Left lobe of liver (tissue), 2 donors: ENCODE measurements around the gene TBC1D3I. TPM values are rescaled to one million over a fixed set of nuclear protein-coding genes. Genes with fewer than 3 reads are reported as not detected.
"Not testable (repeated sequence)": the region's sequence is repeated elsewhere in the genome, so short reads cannot be mapped to it uniquely, and the experiment has no call there.

Experiments
- ATAC-seq: fragments of 200-7000 bp; cut with Tn5 transposase; one replicate; pipeline ENCODE4 v1.9.1; 2020; ENCODE audit warnings: mild to moderate bottlenecking, moderate library complexity
- DNase-seq: peaks from one replicate; pipeline ENCODE4 v3.0.0-alpha.2; 2020; ENCODE audit warnings: low spot score
- total RNA-seq: library from RNA; stranded (reverse); gene quantifications from one replicate; pipeline ENCODE4 v1.2.1, GENCODE V29; 2021
- donor health status: DM: no; HTN: no; CAD: no; lungs with moderate emphysema.
- donor health status: DM: no; HTN: yes; CAD: no.

Gene TBC1D3I
- total RNA-seq, 1 donor from 2014 or later, result 0.58 TPM

DNA sequence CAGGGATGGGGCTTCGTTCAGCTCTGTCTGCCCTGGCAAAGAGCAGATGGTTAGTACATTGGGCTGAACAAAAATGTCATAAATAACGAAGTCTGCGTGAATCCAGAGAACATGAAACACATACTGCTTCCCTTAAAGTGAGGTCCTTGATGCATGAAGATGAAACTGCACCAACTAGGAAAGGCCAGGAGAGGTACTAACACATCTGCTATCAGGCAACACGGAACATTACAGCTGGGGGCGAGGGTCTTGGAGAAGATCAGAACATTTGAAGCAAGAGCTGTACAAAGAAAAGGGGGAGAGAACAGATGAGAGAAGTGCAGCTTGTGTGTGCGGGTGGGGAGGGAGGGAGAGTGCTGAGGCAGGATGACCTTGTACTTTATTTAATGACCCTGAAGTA lies 57.0 kb downstream of the TBC1D3I start:
- ATAC-seq, DNase-seq: not testable (repeated sequence)

DNA sequence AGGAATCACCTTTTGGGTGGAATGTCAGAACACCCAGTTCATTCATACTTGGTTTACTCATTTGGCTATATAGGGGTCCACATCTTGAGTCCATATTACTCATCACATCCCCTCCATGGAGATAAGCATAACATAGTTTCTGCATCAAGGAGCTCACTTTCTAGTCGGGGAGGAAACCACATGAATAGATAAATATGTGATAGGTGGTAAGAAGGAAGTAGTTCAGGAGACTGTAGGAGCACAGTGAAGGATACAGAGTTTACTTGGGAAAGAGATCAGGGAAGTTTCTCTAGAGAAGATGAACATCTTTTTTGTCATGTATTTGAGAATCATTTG lies 57.9 kb downstream of the TBC1D3I start:
- not testable (repeated sequence) for DNase-seq, ATAC-seq

DNA sequence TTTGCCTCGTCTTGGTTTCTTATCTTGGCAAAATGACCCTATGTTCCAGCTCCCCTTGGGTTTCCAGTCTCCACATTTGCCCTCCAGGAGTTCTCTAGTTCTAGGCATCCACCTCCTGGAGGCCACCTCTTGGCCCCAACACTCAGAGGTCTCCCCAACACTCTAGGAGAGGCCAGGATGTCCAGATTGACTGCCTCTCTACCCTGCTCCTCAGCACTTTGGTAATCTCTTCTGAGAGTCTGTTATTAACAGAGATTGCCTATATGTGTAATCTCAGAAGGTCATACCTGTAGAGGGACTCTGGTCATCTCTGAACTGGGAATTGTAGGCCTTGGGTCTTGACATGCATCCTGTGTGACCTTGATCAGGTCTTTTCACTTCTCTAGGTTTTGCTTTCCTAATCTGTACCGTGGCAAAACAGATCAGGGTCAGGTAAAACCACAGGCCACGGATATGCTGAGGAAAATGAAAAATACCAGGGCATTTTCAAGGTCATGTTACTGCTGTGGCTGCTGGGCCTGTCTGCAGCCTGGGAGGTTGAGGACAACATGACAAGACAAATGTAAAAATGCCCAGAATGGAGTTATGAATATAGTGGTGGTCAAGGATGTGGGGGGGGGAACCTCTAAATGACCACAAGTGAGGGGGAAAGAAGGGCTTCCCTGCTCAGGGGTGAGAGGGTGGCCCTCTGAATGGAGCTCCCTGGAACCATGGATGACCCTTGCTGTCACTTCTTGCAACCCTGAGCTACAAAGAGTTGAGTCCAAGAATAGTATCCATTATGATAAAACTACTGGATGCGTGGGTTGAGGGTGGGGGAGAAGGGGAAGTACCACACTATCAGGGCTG lies 58.5 kb downstream of the TBC1D3I start:
- DNase-seq (no peak), ATAC-seq (no peak)

DNA sequence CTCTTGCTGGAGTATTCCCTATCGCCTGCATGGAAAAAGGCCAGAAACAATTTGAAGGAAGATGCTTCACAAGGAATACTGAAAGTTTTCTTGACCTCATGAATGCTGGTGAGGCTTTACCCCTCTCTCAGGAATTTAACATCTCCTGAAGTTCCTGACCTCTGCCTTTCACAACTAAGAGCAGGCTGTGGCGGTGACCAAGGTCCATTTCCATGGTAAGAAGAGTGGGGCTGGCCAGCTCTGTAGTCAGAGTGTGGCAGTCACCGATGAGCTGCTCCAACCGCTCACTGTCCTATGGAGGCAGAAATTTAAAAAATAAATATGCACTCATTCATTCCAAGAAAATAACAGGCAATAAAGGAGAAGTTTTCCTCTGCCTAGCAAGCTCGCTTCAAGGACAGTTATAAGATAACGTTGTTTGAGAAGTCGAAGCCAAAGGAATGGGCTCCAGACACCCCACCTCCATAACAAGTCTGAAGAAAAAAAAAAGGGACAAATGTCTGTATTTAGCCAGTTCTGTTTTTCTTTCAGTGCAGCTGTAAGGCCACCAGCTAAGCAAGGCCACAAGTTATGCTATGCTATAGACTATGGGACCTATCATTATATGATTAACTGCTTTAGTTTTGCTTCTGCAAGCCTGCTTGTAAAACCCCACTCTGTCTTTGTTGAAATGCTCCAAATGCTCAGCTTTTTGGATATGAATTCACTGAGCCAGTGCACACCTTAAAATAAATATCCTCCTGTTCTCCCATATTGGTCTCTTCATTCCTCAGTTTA lies 59.5 kb downstream of the TBC1D3I start:
- ATAC-seq (peak; percentile 84), DNase-seq (no peak)

Other genes with a start within 250 kb of the TBC1D3I start
- gene CCL23, start 246.6 kb downstream of the TBC1D3I start, total RNA-seq, result 1.4 TPM
- gene CCL18, start 200.3 kb downstream of the TBC1D3I start, total RNA-seq, result 0.33 TPM
- gene CCL3, start 174.4 kb downstream of the TBC1D3I start, total RNA-seq, result 2.0 TPM
- 1.2 TPM for gene CCL4, start 160.7 kb downstream of the TBC1D3I start, total RNA-seq
- gene TBC1D3B, start 87.9 kb downstream of the TBC1D3I start, total RNA-seq, result 5.7 TPM
- 0.38 TPM for gene CCL3L1, start 67.8 kb downstream of the TBC1D3I start, total RNA-seq
- not detected for gene CCL4L2, start 53.5 kb downstream of the TBC1D3I start, total RNA-seq
- gene TBC1D3G, start 59.3 kb upstream of the TBC1D3I start, total RNA-seq, result not detected
- gene TBC1D3H, start 123.9 kb upstream of the TBC1D3I start, total RNA-seq, result not detected
- 10.7 TPM for gene ZNHIT3, start 222.1 kb upstream of the TBC1D3I start, total RNA-seq